Hepatocyte (in vitro differentiated cells): ENCODE measurements around the gene WDR70. TPM values are rescaled to one million over a fixed set of nuclear protein-coding genes. Genes with fewer than 3 reads are reported as not detected.

Source experiments
- DNase-seq: peaks from one replicate; pipeline ENCODE4 v3.0.0-alpha.2; 2016; ENCODE audit warnings: low spot score
- H2AFZ ChIP-seq: fragments of 200-600 bp; sonication (generic); 2 replicates; pipeline ENCODE4 v1.6.0; 2016; ENCODE audit warnings: antibody characterized with exemption, mild to moderate bottlenecking
- H3K27ac ChIP-seq: fragments of 200-600 bp; sonication (generic); 2 replicates; pipeline ENCODE4 v1.5.1; 2016; ENCODE audit warnings: mild to moderate bottlenecking
- H3K27me3 ChIP-seq: fragments of 200-600 bp; sonication (generic); 2 replicates; pipeline ENCODE4 v1.6.1; 2016
- H3K36me3 ChIP-seq: fragments of 200-600 bp; sonication (generic); replicated peaks from 2 replicates; pipeline ENCODE4 v1.5.1; 2016; ENCODE audit warnings: low read depth; ENCODE audit not compliant: insufficient read depth
- H3K4me1 ChIP-seq: fragments of 200-600 bp; sonication (generic); 2 replicates; pipeline ENCODE4 v1.5.1; 2016; ENCODE audit warnings: mild to moderate bottlenecking, moderate library complexity; ENCODE audit not compliant: insufficient read depth
- H3K4me2 ChIP-seq: fragments of 200-600 bp; sonication (generic); 2 replicates; pipeline ENCODE4 v1.6.0; 2016
- H3K4me3 ChIP-seq: fragments of 200-600 bp; sonication (generic); 2 replicates; pipeline ENCODE4 v1.5.1; 2016; ENCODE audit warnings: mild to moderate bottlenecking
- H3K79me2 ChIP-seq: fragments of 200-600 bp; sonication (generic); 2 replicates; pipeline ENCODE4 v1.6.0; 2017; ENCODE audit warnings: mild to moderate bottlenecking
- H3K9me2 ChIP-seq: fragments of 200-600 bp; sonication (generic); replicated peaks from 2 replicates; pipeline ENCODE4 v1.6.0; 2017; ENCODE audit warnings: mild to moderate bottlenecking; ENCODE audit not compliant: insufficient read depth
- H3K9me3 ChIP-seq: fragments of 200-600 bp; sonication (generic); 2 replicates; pipeline ENCODE4 v1.5.1; 2016; ENCODE audit warnings: low read depth, mild to moderate bottlenecking
- H4K20me1 ChIP-seq: fragments of 200-600 bp; sonication (generic); 2 replicates; pipeline ENCODE4 v1.6.0; 2016; ENCODE audit warnings: mild to moderate bottlenecking; ENCODE audit not compliant: insufficient read depth, poor library complexity, severe bottlenecking
- EZH2 ChIP-seq: fragments of 200-600 bp; sonication (generic); IDR thresholded peaks from 2 replicates; pipeline ENCODE4 v1.6.1; 2016; ENCODE audit warnings: antibody characterized with exemption, mild to moderate bottlenecking, borderline replicate concordance
- EZH2phosphoT487 ChIP-seq: fragments of 200-600 bp; sonication (generic); IDR thresholded peaks from one replicate; pipeline ENCODE4 v1.6.1; 2018; ENCODE audit warnings: antibody characterized with exemption, mild to moderate bottlenecking, low read depth, moderate library complexity; ENCODE audit not compliant: unreplicated experiment, severe bottlenecking
- WGBS: methylation state at CpG from one replicate; pipeline ENCODE4 v1.1.6; 2016; ENCODE audit warnings: low lambda C conversion rate; ENCODE audit errors: missing lambda C conversion rate; 5-methylcytosine and 5-hydroxymethylcytosine counted together
- polyA plus RNA-seq: library from polyadenylated mRNA; unstranded; fragments of >200 nt; fragmentation: Nextera tagmentation; extraction: Ambion mirVana; gene quantifications from 2 replicates; pipeline ENCODE4 v1.2.1, GENCODE V29; 2016
- total RNA-seq: library from RNA; depleted of rRNA; stranded (reverse); fragments of >200 nt; gene quantifications from 2 replicates; pipeline ENCODE4 v1.2.3, GENCODE V29; 2014
- TF ChIP-seq, protein P1 (sequence below): fragments of 200-600 bp; sonication (generic); IDR thresholded peaks from 2 replicates; pipeline ENCODE4 v1.5.1; 2016; ENCODE audit warnings: antibody characterized with exemption, mild to moderate bottlenecking; ENCODE audit not compliant: poor library complexity

WDR70 gene
- total and polyA plus RNA-seq, 2 experiments from 2014 or later: 22.3 to 37.0 TPM

DNA sequence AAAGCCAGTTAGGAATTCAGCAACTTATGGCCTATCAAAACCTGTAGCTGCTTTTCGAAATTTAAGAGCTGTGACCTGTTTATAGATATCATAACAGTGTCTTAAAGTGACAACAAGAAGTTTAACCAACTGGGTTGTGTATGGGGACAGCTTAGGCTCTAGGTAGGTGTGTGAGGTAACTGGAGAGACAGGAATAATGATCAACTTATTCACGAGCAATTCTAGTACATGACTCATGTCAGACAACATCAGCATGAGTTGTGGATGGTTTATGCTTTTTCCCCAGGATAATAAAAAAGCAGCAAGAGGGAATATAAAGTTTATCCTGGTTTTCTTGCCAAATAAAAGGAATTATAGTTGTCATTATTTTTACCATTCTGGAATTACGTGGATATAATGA, 372.1 kb downstream of the WDR70 start:
- Histone ChIP-seq H2AFZ (no peak overlapping the region), H3K9me3 (peaks cover 1% of the 10 kb centered on the region), H3K27ac (no peak overlapping the region), H3K79me2 (no peaks in the 10 kb centered on the region), H3K36me3 (no peaks in the 10 kb centered on the region), H3K27me3 (no peaks in the 10 kb centered on the region), H3K4me1 (no peaks in the 10 kb centered on the region), H4K20me1 (no peaks in the 10 kb centered on the region), H3K4me2 (no peak overlapping the region), H3K9me2 (no peaks in the 10 kb centered on the region), H3K4me3 (no peak overlapping the region)
- DNase-seq: no peak
- 82% methylated on average over 3 of the region's 3 CpGs for WGBS
- TF ChIP-seq EZH2phosphoT487 (no peak), EZH2 (no peak)
- TF ChIP-seq, protein P1, sequence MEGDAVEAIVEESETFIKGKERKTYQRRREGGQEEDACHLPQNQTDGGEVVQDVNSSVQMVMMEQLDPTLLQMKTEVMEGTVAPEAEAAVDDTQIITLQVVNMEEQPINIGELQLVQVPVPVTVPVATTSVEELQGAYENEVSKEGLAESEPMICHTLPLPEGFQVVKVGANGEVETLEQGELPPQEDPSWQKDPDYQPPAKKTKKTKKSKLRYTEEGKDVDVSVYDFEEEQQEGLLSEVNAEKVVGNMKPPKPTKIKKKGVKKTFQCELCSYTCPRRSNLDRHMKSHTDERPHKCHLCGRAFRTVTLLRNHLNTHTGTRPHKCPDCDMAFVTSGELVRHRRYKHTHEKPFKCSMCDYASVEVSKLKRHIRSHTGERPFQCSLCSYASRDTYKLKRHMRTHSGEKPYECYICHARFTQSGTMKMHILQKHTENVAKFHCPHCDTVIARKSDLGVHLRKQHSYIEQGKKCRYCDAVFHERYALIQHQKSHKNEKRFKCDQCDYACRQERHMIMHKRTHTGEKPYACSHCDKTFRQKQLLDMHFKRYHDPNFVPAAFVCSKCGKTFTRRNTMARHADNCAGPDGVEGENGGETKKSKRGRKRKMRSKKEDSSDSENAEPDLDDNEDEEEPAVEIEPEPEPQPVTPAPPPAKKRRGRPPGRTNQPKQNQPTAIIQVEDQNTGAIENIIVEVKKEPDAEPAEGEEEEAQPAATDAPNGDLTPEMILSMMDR: no peak

DNA sequence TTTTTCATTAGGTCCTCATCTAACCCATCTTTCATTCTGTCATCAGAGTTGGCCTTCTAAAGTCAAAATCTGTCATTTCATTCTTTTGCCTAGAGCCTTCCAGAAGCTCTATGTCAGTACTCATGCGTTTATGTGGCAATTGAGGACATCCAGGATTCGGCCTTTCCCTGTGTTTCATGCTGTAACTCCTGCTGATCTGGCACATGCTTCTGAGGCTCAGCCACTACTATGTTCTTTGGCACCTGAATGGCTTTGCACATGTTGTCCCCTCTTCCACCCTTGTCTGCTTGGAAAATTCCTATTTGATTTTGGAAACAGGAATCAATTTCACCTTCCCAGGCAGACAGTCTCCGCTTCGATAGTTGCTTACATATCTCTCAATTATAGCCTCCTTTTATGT, 375.9 kb downstream of the WDR70 start:
- H3K9me3 ChIP-seq: no peaks in the 10 kb centered on the region
- H3K4me3 ChIP-seq: no peak overlapping the region
- no peaks in the 10 kb centered on the region for H4K20me1 ChIP-seq
- no peak for DNase-seq
- H3K4me2 ChIP-seq: no peak overlapping the region
- H3K27ac ChIP-seq: no peak overlapping the region
- H3K9me2 ChIP-seq: no peaks in the 10 kb centered on the region
- no peaks in the 10 kb centered on the region for H3K79me2 ChIP-seq
- no peak for TF ChIP-seq EZH2phosphoT487
- TF ChIP-seq, protein P1: no peak
- no peak for TF ChIP-seq EZH2
- no peaks in the 10 kb centered on the region for H3K4me1 ChIP-seq
- 96% methylated on average over 4 of the region's 4 CpGs for WGBS
- no peaks in the 10 kb centered on the region for H3K27me3 ChIP-seq
- H3K36me3 ChIP-seq: no peaks in the 10 kb centered on the region
- no peak overlapping the region for H2AFZ ChIP-seq

DNA sequence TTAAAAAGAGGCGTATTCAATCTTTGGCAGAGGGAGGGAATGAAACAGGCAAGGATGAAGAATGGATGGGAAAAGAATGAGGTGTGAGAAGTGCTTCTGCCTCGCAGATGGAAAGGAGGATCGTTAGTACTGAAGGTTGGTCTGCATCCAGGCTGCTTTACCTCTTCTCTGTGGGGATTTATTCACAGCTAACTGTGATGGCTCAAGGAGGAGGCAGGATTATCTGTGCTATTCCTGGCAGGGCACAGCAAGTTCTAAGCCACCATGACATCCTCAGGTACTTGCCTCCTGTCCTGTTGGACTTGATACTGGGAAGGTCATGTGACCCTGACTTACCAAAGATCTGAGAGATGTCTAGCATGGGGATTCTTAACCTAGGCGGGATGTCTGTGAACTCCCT, 376.5 kb downstream of the WDR70 start:
- H3K9me3 ChIP-seq: no peaks in the 10 kb centered on the region
- no peak overlapping the region for H3K4me2 ChIP-seq
- H4K20me1 ChIP-seq: no peaks in the 10 kb centered on the region
- H3K27me3 ChIP-seq: no peaks in the 10 kb centered on the region
- no peak overlapping the region for H2AFZ ChIP-seq
- TF ChIP-seq, protein P1: no peak
- TF ChIP-seq EZH2: no peak
- no peak for TF ChIP-seq EZH2phosphoT487
- no peak overlapping the region for H3K4me3 ChIP-seq
- no peak overlapping the region for H3K27ac ChIP-seq
- no peak for DNase-seq
- H3K36me3 ChIP-seq: no peaks in the 10 kb centered on the region
- 94% methylated on average over 4 of the region's 4 CpGs for WGBS
- no peaks in the 10 kb centered on the region for H3K9me2 ChIP-seq
- H3K79me2 ChIP-seq: no peaks in the 10 kb centered on the region
- H3K4me1 ChIP-seq: no peaks in the 10 kb centered on the region

DNA sequence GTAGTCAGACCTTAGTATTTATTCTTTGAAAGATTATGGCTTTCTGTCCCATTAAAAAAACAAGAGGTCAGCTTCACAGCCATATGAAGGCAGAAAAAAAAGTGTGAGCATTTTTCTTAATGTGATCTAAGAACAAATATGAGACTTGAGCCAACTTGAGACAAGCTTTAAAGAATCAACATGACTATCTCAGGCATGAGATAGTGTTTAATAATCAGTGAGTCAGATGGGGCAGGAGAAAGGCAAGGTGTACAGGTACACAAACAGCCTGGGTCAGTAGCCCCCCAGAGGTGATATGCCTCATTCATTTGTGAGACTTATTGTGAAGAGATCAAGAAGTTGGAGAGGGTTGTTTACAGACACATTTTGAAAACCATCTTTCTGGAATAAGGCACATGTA, 377.1 kb downstream of the WDR70 start:
- Histone ChIP-seq H3K36me3 (no peaks in the 10 kb centered on the region), H3K4me1 (no peaks in the 10 kb centered on the region), H3K9me3 (no peaks in the 10 kb centered on the region), H3K9me2 (no peaks in the 10 kb centered on the region), H3K79me2 (no peaks in the 10 kb centered on the region), H2AFZ (no peak overlapping the region), H4K20me1 (no peaks in the 10 kb centered on the region), H3K27me3 (no peaks in the 10 kb centered on the region), H3K4me3 (no peak overlapping the region), H3K27ac (no peak overlapping the region), H3K4me2 (no peak overlapping the region)
- no peak for DNase-seq
- TF ChIP-seq EZH2phosphoT487: peak; percentile 78
- TF ChIP-seq EZH2: no peak
